A549 (cell line): ENCODE data around the gene PLXNB3. TPM values are rescaled to one million over a fixed set of nuclear protein-coding genes. Genes with fewer than 3 reads are reported as not detected.

Experiments
- ATAC-seq, 2 experiments: fragments of 200-7000 bp in 1 of 2; fragments of >200 bp in 1 of 2; cut with Nextera tagmentation in 1 of 2; cut with Tn5 transposase in 1 of 2; 3 replicates each; pipeline versions ENCODE4 v1.8.0 to v1.9.1; 2018 to 2020; ENCODE audit warnings: mild to moderate bottlenecking in 1 of 2, moderate library complexity in 1 of 2
- CTCF ChIA-PET: fragments of 300-600 bp; sonication (Branson Sonifier 250); formaldehyde crosslinking; extraction: SDS; loops from one replicate; lab custom pipeline; 2021; ENCODE audit warnings: antibody characterized with exemption, inconsistent platforms; lab: Yijun Ruan, JAX
- POLR2A ChIA-PET: fragments of 350-600 bp; formaldehyde crosslinking; extraction: SDS; loops from one replicate; lab custom pipeline; 2021; ENCODE audit warnings: antibody characterized with exemption, inconsistent platforms; lab: Yijun Ruan, JAX
- DNase-seq, 2 experiments: peaks; one replicate each; pipeline versions ENCODE4 v3.0.0 to v3.0.0-alpha.2; 2011 to 2016; ENCODE audit warnings: low read depth in 1 of 2, low spot score in 1 of 2
- FAIRE-seq: peaks from 2 replicates; lab custom pipeline; 2011; peaks lifted over from hg19 to GRCh38; lab: Jason Lieb, UNC
- H3K27ac ChIP-seq, 2 experiments: fragments of >200 bp; sonication (Bioruptor Twin); formaldehyde crosslinking; 3 replicates each; pipeline ENCODE4 v1.5.1; 2016 to 2017
- H3K4me1 ChIP-seq: fragments of >200 bp; sonication (Bioruptor Twin); formaldehyde crosslinking; 3 replicates; pipeline ENCODE4 v1.6.1; 2016
- H3K4me2 ChIP-seq: fragments of >200 bp; sonication (Bioruptor Twin); formaldehyde crosslinking; 3 replicates; pipeline ENCODE4 v1.6.1; 2016
- H3K4me3 ChIP-seq: fragments of >200 bp; sonication (Bioruptor Twin); formaldehyde crosslinking; 3 replicates; pipeline ENCODE4 v1.5.1; 2016
- H3K9me3 ChIP-seq: fragments of >200 bp; sonication (Bioruptor Twin); formaldehyde crosslinking; 3 replicates; pipeline ENCODE4 v1.6.1; 2016
- BCL3 ChIP-seq: fragments of >200 bp; sonication (Bioruptor Twin); formaldehyde crosslinking; IDR thresholded peaks from 3 replicates; pipeline ENCODE4 v1.6.1; 2016
- ELK1 ChIP-seq: fragments of 150-350 bp; IDR thresholded peaks from 2 replicates; pipeline ENCODE4 v1.6.1; 2014; ENCODE audit warnings: low read depth, mild to moderate bottlenecking, low read length
- HES2 ChIP-seq: fragments of >200 bp; sonication (Bioruptor Twin); formaldehyde crosslinking; IDR thresholded peaks from 2 replicates; pipeline ENCODE4 v1.6.1; 2016
- HEYL ChIP-seq: fragments of 250-450 bp; sonication (Bioruptor Pico); IDR thresholded peaks from 2 replicates; pipeline ENCODE4 v1.8.0; 2021; ENCODE audit warnings: mild to moderate bottlenecking, moderate library complexity
- HMGXB4 ChIP-seq: fragments of 250-450 bp; sonication (Bioruptor Pico); IDR thresholded peaks from 2 replicates; pipeline ENCODE4 v1.5.0; 2021; ENCODE audit warnings: mild to moderate bottlenecking, moderate library complexity, borderline replicate concordance
- MAZ ChIP-seq: fragments of 150-350 bp; IDR thresholded peaks from 2 replicates; pipeline ENCODE4 v1.6.1; 2014; ENCODE audit warnings: antibody characterized with exemption, low read depth, low read length, borderline replicate concordance
- PHF8 ChIP-seq: fragments of 200-600 bp; sonication (generic); IDR thresholded peaks from 2 replicates; pipeline ENCODE4 v1.6.1; 2016; ENCODE audit warnings: low read depth, mild to moderate bottlenecking, antibody characterized with exemption, moderate library complexity, borderline replicate concordance
- ZSCAN20 ChIP-seq: fragments of 250-450 bp; sonication (Bioruptor Pico); IDR thresholded peaks from 2 replicates; pipeline ENCODE4 v1.8.0; 2022; ENCODE audit warnings: mild to moderate bottlenecking, moderate library complexity
- WGBS: methylation state at CpG from one replicate; pipeline ENCODE4 v1.1.6; 2017; ENCODE audit errors: missing lambda C conversion rate; 5-methylcytosine and 5-hydroxymethylcytosine counted together
- polyA plus RNA-seq, 4 experiments: library from polyadenylated mRNA; depleted of rRNA in 3 of 4; stranded (reverse); fragments of >200 nt; fragmentation: RNase III in 1 of 4; extraction: RNeasy Plus Mini Kit Qiagen cat#74134 plus additional on column Dnase treatment in 1 of 4; gene quantifications; 2 replicates in 3 of 4; 3 replicates in 1 of 4; pipeline ENCODE4 v1.2.3, GENCODE V29; 2011 to 2017

The PLXNB3 gene
- polyA plus RNA-seq, 2 of the 4 experiments (the other 2 are of a cell fraction): 1.1 to 2.5 TPM

GRCh38 chrX:153769158-153769864 is 5.3 kb downstream of the PLXNB3 start (continued):
- no peak for TF ChIP-seq HMGXB4 (CRISPR knock-in tag)

GRCh38 chrX:153769865-153770600 is 6.0 kb downstream of the PLXNB3 start:
- ATAC-seq: no peak
- ChIA-PET CTCF (interaction anchor here (1.0 kb wide), 1 partner anchor 12 kb away, joined by 3 read pairs; no protein-coding TSS in a partner anchor), POLR2A (no interaction called here)
- H3K4me1 ChIP-seq: peaks cover 11% of the 10 kb centered on the region; the same call in 2 of the 3 replicates
- no peak overlapping the region for H3K27ac ChIP-seq
- no peak overlapping the region for H3K4me3 ChIP-seq
- no peaks in the 10 kb centered on the region for H3K9me3 ChIP-seq
- no peak for DNase-seq
- TF ChIP-seq BCL3: no peak
- no peak overlapping the region for H3K4me2 ChIP-seq
- 80% methylated on average over 13 of the region's 25 CpGs for WGBS
- no peak for FAIRE-seq

- Histone ChIP-seq H3K4me3 (no peak overlapping the region), H3K4me1 (peaks cover 8% of the 10 kb centered on the region; the same call in 2 of the 3 replicates), H3K9me3 (no peaks in the 10 kb centered on the region), H3K27ac (no peak overlapping the region), H3K4me2 (no peak overlapping the region)
- CTCF ChIA-PET: interaction anchor here (1.0 kb wide), 1 partner anchor 11 kb away, joined by 3 read pairs; no protein-coding TSS in a partner anchor
- FAIRE-seq: no peak
- POLR2A ChIA-PET: no interaction called here
- no peak for DNase-seq
- ATAC-seq: no peak
- WGBS: 79% methylated on average over 8 of the region's 18 CpGs
- TF ChIP-seq HEYL (CRISPR knock-in tag): no peak
- TF ChIP-seq ELK1: no peak
- no peak for TF ChIP-seq HES2
- no peak for TF ChIP-seq MAZ
- TF ChIP-seq ZSCAN20 (CRISPR knock-in tag): no peak
- TF ChIP-seq PHF8: no peak
Measured at GRCh38 chrX:153770601-153771414, 6.8 kb downstream of the PLXNB3 start.
